ENCODE data around the gene ARL15. TPM values are rescaled to one million over a fixed set of nuclear protein-coding genes. Genes with fewer than 3 reads are reported as not detected.
"Not testable (repeated sequence)": the region's sequence is repeated elsewhere in the genome, so short reads cannot be mapped to it uniquely, and the experiment has no call there.

ARL15 gene
- polyA plus RNA-seq, 6 donors from 2014 or later = 16.1 to 27.1 (median 21.2) TPM

GRCh38 chr5:53878015-53878414 lies 432.4 kb downstream of the ARL15 start:
- ATAC-seq (ENCODE audit: low read depth in 2 of 2) = no peak
- no peak for DNase-seq
- Mint-ChIP-seq H3K4me3 (no peak overlapping the region), H3K4me1 (no peaks in the 10 kb centered on the region), H3K9me3 (peaks cover 0 to 5% (median 3%) of the 10 kb centered on the region in 7 donors), H3K36me3 (no peaks in the 10 kb centered on the region), H3K27me3 (no peaks in the 10 kb centered on the region), H3K27ac (no peak overlapping the region)

GRCh38 chr5:53877243-53877642 lies 433.1 kb downstream of the ARL15 start:
- H3K4me3 Mint-ChIP-seq = no peak overlapping the region
- peaks cover 0 to 5% (median 3%) of the 10 kb centered on the region in 7 donors for H3K9me3 Mint-ChIP-seq
- no peaks in the 10 kb centered on the region for H3K27me3 Mint-ChIP-seq
- H3K27ac Mint-ChIP-seq = no peak overlapping the region
- no peak for ATAC-seq (ENCODE audit: low read depth in 2 of 2)
- no peak for DNase-seq
- H3K36me3 Mint-ChIP-seq = no peaks in the 10 kb centered on the region
- H3K4me1 Mint-ChIP-seq = no peaks in the 10 kb centered on the region

GRCh38 chr5:53874409-53874808 lies 436.0 kb downstream of the ARL15 start:
- Mint-ChIP-seq H3K36me3 (no peaks in the 10 kb centered on the region), H3K9me3 (peaks cover 0 to 5% (median 3%) of the 10 kb centered on the region in 7 donors), H3K4me1 (no peaks in the 10 kb centered on the region), H3K27me3 (no peaks in the 10 kb centered on the region), H3K27ac (peak overlapping the region in 1 of 6 donors; percentile 4), H3K4me3 (no peak overlapping the region)
- DNase-seq (no peak), ATAC-seq (ENCODE audit: low read depth in 2 of 2) (no peak)

- Mint-ChIP-seq H3K27me3 (no peaks in the 10 kb centered on the region), H3K4me3 (no peak overlapping the region), H3K9me3 (peaks cover 0 to 5% (median 3%) of the 10 kb centered on the region in 7 donors), H3K27ac (no peak overlapping the region), H3K36me3 (no peaks in the 10 kb centered on the region), H3K4me1 (no peaks in the 10 kb centered on the region)
- ATAC-seq (ENCODE audit: low read depth in 2 of 2) (no peak), DNase-seq (no peak)
These were observed 437.1 kb downstream of the ARL15 start for GRCh38 chr5:53873235-53873634.

- H3K4me1 Mint-ChIP-seq = no peaks in the 10 kb centered on the region
- H3K27me3 Mint-ChIP-seq = peaks cover 0 to under 1% (median 0%) of the 10 kb centered on the region in 3 donors
- no peak overlapping the region for H3K4me3 Mint-ChIP-seq
- peaks cover 0 to 5% (median 3%) of the 10 kb centered on the region in 7 donors for H3K9me3 Mint-ChIP-seq
- H3K27ac Mint-ChIP-seq = no peak overlapping the region
- DNase-seq = no peak
- no peaks in the 10 kb centered on the region for H3K36me3 Mint-ChIP-seq
- no peak for ATAC-seq (ENCODE audit: low read depth in 2 of 2)
These were observed 438.6 kb downstream of the ARL15 start for GRCh38 chr5:53871775-53872174.

GRCh38 chr5:53871050-53871449 lies 439.3 kb downstream of the ARL15 start:
- DNase-seq (no peak), ATAC-seq (ENCODE audit: low read depth in 2 of 2) (no peak)
- no peaks in the 10 kb centered on the region for H3K36me3 Mint-ChIP-seq
- no peak overlapping the region for H3K27ac Mint-ChIP-seq
- no peak overlapping the region for H3K4me3 Mint-ChIP-seq
- H3K27me3 Mint-ChIP-seq = peaks cover 0 to 8% (median 0%) of the 10 kb centered on the region in 3 donors
- no peaks in the 10 kb centered on the region for H3K4me1 Mint-ChIP-seq
- peaks cover 0 to 5% (median 3%) of the 10 kb centered on the region in 7 donors for H3K9me3 Mint-ChIP-seq

- no peak for ATAC-seq (ENCODE audit: low read depth in 2 of 2)
- peaks cover 5 to 29% (median 14%) of the 10 kb centered on the region in 7 donors for H3K9me3 Mint-ChIP-seq
- H3K4me1 Mint-ChIP-seq = no peaks in the 10 kb centered on the region
- peaks cover 5% of the 10 kb centered on the region in 2 donors for H3K36me3 Mint-ChIP-seq
- peaks cover 3 to 11% (median 6%) of the 10 kb centered on the region in 3 donors for H3K27me3 Mint-ChIP-seq
- no peak overlapping the region for H3K27ac Mint-ChIP-seq
- no peak overlapping the region for H3K4me3 Mint-ChIP-seq
- DNase-seq = no peak
These were observed 451.5 kb downstream of the ARL15 start for GRCh38 chr5:53858700-53859456.

- Mint-ChIP-seq H3K9me3 (peaks cover 11 to 51% (median 24%) of the 10 kb centered on the region in 7 donors), H3K4me3 (no peak overlapping the region), H3K4me1 (no peaks in the 10 kb centered on the region), H3K36me3 (peaks cover 5 to 13% of the 10 kb centered on the region in 2 donors), H3K27ac (no peak overlapping the region), H3K27me3 (peaks cover 7 to 31% (median 13%) of the 10 kb centered on the region in 3 donors)
- ATAC-seq (ENCODE audit: low read depth in 2 of 2) = no peak
- DNase-seq = no peak
These were observed 453.9 kb downstream of the ARL15 start for GRCh38 chr5:53856506-53856905.

- H3K36me3 Mint-ChIP-seq; H3K4me1 Mint-ChIP-seq; DNase-seq; H3K4me3 Mint-ChIP-seq; H3K27ac Mint-ChIP-seq; ATAC-seq (ENCODE audit: low read depth in 2 of 2): not testable (repeated sequence)
- H3K9me3 Mint-ChIP-seq = peaks cover 5 to 39% (median 15%) of the 10 kb centered on the region in 7 donors
- H3K27me3 Mint-ChIP-seq = peaks cover 0 to 12% (median 0%) of the 10 kb centered on the region in 3 donors
These were observed 473.4 kb downstream of the ARL15 start for GRCh38 chr5:53836851-53837430.

GRCh38 chr5:53834500-53834899 lies 475.9 kb downstream of the ARL15 start:
- DNase-seq (no peak), ATAC-seq (ENCODE audit: low read depth in 2 of 2) (no peak)
- Mint-ChIP-seq H3K9me3 (peaks cover 0 to 33% (median 6%) of the 10 kb centered on the region in 7 donors), H3K27me3 (peaks cover 0 to 8% (median 0%) of the 10 kb centered on the region in 3 donors), H3K27ac (no peak overlapping the region), H3K4me1 (no peaks in the 10 kb centered on the region), H3K4me3 (no peak overlapping the region), H3K36me3 (no peaks in the 10 kb centered on the region)

Other genes starting within 250 kb of the ARL15 start
- not detected for gene HSPB3, start 145.1 kb upstream of the ARL15 start, polyA plus RNA-seq (ENCODE audit: low read depth in 6 of 6)
- 10 to 100 TPM in 1 of 6 donors, 1 to 10 TPM in 4, under 1 TPM in 1; 0.74 to 10.2 (median 7.6) TPM for gene SNX18, start 207.2 kb upstream of the ARL15 start, polyA plus RNA-seq (ENCODE audit: low read depth in 6 of 6)